GM19397 (cell line): ENCODE data around the gene ATF3.

Source experiments
- ATAC-seq: cut with Tn5 transposase; IDR thresholded peaks from one replicate; pipeline ENCODE4 v1.9.1; 2021; ENCODE audit warnings: mild to moderate bottlenecking, moderate library complexity; ENCODE audit not compliant: unreplicated experiment

ATF3 gene

GRCh38 chr1:212608392-212608958 is at the start of gene ATF3:
Gene ATF3 (plus strand): TSS chr1:212608761. CDS start chr1:212615022, 6,261 bp downstream.
- ATAC-seq, result peak; percentile 66

GRCh38 chr1:212559929-212560328 is 48.6 kb upstream of the ATF3 start:
- ATAC-seq, result no peak

- ATAC-seq, result no peak
Observed at GRCh38 chr1:212560933-212561460, 47.6 kb upstream of the ATF3 start.

- ATAC-seq, result no peak
Observed at GRCh38 chr1:212561501-212561931, 47.0 kb upstream of the ATF3 start.

- ATAC-seq, result no peak
Observed at GRCh38 chr1:212562771-212563170, 45.8 kb upstream of the ATF3 start.

- ATAC-seq, result no peak
Observed at GRCh38 chr1:212565079-212565478, 43.5 kb upstream of the ATF3 start.

- no peak for ATAC-seq
Observed at GRCh38 chr1:212565571-212566305, 42.8 kb upstream of the ATF3 start.

- ATAC-seq, result peak; percentile 97
Observed at GRCh38 chr1:212566522-212567479, 41.8 kb upstream of the ATF3 start.

GRCh38 chr1:212567638-212568037 is 40.9 kb upstream of the ATF3 start:
- ATAC-seq, result no peak

- no peak for ATAC-seq
Observed at GRCh38 chr1:212568978-212569537, 39.5 kb upstream of the ATF3 start.

- no peak for ATAC-seq
Observed at GRCh38 chr1:212574732-212575131, 33.8 kb upstream of the ATF3 start.

- ATAC-seq, result no peak
Observed at GRCh38 chr1:212575333-212575732, 33.2 kb upstream of the ATF3 start.

GRCh38 chr1:212578041-212578440 is 30.5 kb upstream of the ATF3 start:
- no peak for ATAC-seq

GRCh38 chr1:212581034-212581433 is 27.5 kb upstream of the ATF3 start:
- no peak for ATAC-seq

- no peak for ATAC-seq
Observed at GRCh38 chr1:212582291-212582690, 26.3 kb upstream of the ATF3 start.

- ATAC-seq, result no peak
Observed at GRCh38 chr1:212582808-212583615, 25.5 kb upstream of the ATF3 start.

GRCh38 chr1:212583643-212584042 is 24.9 kb upstream of the ATF3 start:
- no peak for ATAC-seq

GRCh38 chr1:212584092-212584886 is 24.3 kb upstream of the ATF3 start:
- ATAC-seq, result no peak

GRCh38 chr1:212585210-212585609 is 23.4 kb upstream of the ATF3 start:
- no peak for ATAC-seq
